Measurements from ENCODE around the gene RASL10B.
A peak's percentile ranks its signal among the peaks of the same experiment; 100 is the strongest.

DNA sequence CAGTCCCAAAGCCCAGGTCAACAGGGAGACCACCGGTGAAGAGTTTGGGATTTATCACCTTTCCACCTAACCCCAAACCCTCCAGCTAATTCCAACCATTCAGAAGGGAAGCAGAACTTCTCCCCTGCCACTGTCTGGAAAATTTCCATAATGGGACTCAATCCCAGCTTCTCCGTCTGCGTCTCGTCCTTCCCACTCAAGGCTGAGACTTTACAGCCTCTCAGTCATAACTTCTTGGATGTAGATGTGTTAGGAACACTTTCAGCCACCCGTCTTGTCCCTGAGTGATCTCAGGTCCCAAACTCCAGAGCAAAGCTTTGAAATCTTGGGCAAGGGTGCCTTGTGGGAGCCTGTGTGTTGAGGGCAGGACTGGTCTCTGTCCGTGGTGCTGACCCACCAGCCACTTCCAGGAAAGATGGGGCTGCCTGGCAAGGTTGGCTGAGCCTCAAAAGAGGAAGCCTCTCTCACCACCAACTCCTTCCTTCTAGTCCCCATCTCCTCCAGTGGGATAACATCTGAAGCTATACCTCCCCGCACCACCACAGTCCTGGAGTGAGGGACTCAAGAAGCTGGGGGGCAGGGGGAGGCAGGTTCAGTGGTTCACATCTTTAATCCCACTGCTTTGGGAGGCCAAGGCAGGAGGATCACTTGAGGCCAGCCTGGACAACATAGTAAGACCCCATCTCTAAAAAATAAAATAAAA, 12.3 kb downstream of the RASL10B start:
- TF ChIP-seq, protein P1, sequence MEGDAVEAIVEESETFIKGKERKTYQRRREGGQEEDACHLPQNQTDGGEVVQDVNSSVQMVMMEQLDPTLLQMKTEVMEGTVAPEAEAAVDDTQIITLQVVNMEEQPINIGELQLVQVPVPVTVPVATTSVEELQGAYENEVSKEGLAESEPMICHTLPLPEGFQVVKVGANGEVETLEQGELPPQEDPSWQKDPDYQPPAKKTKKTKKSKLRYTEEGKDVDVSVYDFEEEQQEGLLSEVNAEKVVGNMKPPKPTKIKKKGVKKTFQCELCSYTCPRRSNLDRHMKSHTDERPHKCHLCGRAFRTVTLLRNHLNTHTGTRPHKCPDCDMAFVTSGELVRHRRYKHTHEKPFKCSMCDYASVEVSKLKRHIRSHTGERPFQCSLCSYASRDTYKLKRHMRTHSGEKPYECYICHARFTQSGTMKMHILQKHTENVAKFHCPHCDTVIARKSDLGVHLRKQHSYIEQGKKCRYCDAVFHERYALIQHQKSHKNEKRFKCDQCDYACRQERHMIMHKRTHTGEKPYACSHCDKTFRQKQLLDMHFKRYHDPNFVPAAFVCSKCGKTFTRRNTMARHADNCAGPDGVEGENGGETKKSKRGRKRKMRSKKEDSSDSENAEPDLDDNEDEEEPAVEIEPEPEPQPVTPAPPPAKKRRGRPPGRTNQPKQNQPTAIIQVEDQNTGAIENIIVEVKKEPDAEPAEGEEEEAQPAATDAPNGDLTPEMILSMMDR (IDR thresholded peaks at IDR 0.05; ENCODE audit: insufficient read depth, low read length), result no peak
- TF ChIP-seq, protein P2, sequence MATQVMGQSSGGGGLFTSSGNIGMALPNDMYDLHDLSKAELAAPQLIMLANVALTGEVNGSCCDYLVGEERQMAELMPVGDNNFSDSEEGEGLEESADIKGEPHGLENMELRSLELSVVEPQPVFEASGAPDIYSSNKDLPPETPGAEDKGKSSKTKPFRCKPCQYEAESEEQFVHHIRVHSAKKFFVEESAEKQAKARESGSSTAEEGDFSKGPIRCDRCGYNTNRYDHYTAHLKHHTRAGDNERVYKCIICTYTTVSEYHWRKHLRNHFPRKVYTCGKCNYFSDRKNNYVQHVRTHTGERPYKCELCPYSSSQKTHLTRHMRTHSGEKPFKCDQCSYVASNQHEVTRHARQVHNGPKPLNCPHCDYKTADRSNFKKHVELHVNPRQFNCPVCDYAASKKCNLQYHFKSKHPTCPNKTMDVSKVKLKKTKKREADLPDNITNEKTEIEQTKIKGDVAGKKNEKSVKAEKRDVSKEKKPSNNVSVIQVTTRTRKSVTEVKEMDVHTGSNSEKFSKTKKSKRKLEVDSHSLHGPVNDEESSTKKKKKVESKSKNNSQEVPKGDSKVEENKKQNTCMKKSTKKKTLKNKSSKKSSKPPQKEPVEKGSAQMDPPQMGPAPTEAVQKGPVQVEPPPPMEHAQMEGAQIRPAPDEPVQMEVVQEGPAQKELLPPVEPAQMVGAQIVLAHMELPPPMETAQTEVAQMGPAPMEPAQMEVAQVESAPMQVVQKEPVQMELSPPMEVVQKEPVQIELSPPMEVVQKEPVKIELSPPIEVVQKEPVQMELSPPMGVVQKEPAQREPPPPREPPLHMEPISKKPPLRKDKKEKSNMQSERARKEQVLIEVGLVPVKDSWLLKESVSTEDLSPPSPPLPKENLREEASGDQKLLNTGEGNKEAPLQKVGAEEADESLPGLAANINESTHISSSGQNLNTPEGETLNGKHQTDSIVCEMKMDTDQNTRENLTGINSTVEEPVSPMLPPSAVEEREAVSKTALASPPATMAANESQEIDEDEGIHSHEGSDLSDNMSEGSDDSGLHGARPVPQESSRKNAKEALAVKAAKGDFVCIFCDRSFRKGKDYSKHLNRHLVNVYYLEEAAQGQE (IDR thresholded peaks at IDR 0.05; ENCODE audit: insufficient replicate concordance, low read depth), result peak; percentile 98
- no peak for TF ChIP-seq POLR2AphosphoS5 (IDR thresholded peaks at IDR 0.05; ENCODE audit: low read depth)

Measured in HL-60 (cell line).